ENCODE data around the gene TPSAB1. TPM values are rescaled to one million over a fixed set of nuclear protein-coding genes. Genes with fewer than 3 reads are reported as not detected.

TPSAB1 gene
- total RNA-seq, 1 donor from 2014 or later = not detected

DNA sequence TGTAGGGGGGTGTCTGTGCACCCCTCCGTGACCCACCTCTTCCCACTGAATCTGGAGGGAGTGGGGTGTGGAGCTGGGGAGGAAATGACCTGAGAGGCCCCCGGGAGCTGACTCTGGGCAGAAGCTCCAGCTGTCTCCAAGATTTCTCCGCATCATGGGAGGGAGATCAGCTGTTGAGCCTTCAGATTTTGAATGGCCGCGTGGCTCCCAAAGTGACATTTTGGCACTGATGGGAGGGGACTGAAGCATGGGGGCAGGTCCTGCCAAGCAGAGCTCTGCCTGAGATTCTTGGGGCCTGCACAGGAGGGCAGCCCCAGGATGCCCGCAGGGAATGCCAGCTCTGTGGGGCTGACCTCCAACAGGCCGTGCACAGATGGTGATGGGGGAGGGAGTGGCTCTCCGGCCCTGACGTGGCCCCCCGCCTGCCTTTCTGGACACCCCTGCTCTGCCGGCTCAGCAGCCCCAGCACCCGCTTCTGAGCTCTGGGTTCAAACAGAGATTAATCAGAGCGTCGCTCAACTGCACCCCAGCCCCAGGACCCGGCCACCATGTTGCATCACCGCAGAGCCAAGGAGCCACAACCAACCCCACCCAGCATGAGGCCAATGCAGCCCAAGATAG is 43.6 kb downstream of the TPSAB1 start:
- no peak for DNase-seq (ENCODE audit: low read depth in 2 of 2)

DNA sequence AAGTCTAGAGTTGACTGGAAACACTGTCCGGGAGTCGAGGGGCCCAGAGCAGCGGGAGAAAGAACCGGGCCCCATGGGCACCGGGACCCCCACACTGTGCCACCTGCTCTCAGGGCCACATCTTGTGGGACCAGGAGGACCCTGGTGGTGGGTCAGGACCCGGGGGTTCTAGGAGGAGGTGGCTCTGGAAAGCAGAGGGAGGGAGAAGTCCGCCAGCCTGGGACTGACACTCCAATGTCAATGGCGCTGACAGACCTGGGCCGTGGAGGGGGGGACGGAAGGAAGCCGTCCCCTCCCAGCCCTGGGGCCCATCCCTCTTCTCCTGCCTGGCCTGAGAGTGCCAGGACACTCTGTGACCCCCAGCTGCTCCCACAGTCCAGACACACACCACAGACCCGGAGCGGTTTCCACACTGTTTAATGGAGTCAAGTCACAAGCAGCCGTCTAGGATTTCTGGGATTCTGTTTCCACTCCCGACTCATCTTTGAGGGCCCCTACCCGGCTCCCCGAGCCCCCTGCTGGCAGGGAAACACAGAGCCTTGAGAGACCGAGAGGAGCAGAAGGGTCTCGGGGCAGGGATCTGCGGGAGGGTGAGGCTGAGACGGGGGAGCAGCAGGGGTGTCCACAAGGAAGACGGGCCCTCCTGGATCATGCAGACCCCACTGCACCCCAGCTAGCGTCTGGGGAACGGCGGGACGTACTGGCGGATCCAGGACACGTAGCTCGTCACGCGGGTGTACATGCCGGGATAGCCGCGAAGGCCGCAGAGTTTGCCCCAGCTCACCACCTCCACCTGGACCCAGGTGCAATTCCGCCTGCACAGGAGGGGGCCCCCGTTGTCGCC is 45.4 kb downstream of the TPSAB1 start:
- no peak for DNase-seq (ENCODE audit: low read depth in 2 of 2)

DNA sequence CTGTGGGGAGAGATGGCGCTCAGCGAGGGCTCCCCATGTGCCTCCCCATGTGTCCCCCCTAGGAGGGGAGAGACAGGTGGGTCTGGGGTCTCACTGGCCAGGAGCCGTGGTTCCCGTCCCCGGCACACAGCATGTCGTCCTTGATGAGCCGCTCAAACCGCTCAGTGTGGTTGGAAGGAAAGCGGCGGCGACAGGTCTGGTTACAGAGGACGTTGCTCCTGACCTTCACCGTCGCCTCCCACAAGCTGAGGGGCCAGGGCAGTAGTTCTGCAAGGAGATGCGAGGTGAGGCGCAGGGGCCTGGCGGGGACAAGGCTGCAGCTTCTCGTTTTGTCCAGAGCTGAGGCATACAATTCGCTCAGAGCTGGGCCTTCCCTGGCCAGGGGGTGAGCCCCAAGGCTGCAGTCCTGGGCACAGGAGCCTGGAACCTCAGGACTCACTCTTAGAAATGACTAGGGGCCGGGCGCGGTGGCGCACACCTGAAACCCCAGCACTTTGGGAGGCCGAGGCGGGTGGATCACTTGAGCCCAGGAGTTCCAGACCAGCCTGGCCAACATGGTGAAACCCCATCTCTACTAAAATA is 46.1 kb downstream of the TPSAB1 start:
- DNase-seq (ENCODE audit: low read depth in 2 of 2) = no peak

DNA sequence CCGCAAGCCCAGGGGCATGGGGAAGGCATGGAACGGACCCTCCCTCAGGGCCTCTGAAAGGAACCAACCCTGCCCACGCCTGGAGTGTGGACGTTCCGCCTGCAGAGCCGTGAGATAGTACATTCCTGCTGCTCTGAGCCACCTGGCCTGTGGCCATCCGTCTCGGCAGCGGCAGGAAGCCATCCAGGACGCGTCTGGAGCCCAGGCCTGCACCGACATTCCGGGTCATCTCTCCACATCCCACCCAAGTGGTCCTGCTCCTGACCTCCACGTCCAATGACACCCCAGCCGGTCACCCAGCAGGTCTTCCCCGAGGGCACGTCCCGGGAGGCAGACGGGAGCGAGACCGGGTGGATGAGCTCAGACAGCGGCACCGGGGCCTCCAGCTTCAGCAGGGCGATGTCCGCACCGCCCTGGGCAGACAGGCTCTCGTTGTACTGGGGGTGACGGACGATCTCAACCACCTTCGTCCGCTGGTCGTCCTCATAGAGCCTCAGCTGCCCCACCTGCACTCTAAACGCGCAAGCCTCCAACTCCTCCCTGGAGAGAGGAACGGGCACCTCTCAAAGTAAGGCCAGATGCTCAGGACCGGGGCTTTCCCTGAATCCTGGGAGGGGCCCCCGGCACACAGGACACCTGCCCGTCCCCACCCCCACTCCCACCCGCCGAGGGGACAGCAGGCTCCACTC is 47.6 kb downstream of the TPSAB1 start:
- DNase-seq (ENCODE audit: low read depth in 2 of 2) = peak in 1 of 2 donors; percentile 74

DNA sequence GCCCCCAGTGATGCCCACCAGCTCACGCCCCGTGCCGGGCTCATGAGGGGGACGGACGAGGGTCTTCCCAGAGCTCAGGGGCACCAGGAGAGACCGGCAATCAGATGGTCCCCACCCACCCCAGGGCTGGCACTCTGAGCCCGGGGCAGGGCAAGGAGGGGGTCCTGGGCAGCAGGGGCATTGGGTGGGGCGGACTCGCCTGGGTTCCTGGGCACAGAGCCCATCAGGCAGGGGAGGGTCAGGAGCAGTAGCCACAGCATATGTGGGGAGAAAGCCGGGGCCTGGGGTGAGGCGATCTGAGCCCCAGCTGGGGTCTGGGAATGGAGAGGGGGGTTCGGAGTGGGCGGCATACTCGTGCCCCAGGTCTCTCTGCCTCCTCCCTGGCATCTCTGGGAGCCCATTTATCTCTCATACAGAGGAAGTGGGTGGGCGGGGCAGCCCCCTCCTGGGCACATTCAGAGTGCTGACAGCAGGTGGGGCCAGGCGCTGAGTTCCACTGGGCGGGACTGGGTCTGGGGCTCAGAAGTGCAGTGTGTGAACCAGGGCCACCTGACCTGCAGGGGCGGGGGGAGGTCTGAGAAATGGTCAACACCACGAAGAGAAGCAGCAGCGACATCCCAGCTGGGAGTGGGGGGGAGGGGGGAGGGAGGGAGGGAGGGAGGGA is 48.4 kb downstream of the TPSAB1 start:
- DNase-seq (ENCODE audit: low read depth in 2 of 2) = no peak

DNA sequence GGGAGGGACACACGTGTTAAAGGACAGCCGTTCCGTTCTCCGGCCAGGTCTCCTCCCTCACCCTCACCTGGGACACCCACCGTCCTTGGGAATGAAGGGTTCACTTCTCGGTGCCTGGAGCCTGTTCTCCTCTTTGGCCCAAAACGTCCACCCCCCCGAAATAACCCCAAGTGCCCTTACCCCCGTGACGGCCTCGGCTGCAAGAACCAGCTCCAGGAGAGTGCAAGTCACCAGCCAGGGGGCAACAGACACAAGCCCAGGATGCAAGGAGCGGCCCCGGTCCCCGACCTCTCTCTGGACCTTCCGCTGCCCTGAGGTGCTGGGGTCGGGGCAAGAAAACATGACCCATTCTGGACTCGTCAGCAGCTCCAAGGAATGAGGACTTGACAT is 49.0 kb downstream of the TPSAB1 start:
- DNase-seq (ENCODE audit: low read depth in 2 of 2) = no peak

DNA sequence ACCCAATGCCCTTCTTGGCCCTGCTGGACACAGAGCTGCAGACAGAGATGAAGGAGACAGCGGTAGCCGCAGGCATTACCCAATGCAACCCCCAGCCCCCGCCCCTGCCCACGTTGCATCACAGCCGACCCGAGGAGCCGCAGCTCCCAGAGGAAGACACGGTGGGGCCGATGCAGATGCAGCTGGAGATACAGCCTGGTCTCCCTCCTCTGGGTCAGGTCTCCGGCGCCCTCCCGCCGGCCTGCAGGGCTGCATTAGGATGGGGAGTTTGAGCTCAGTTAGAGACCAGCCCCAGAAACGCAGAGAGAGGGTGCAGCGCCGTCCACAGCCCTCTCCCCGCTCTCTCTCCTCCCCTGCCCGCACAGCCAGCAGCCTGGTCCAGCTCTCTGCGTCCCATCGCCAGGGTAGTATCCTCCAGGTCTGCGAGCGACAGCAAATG is 49.6 kb downstream of the TPSAB1 start:
- no peak for DNase-seq (ENCODE audit: low read depth in 2 of 2)

DNA sequence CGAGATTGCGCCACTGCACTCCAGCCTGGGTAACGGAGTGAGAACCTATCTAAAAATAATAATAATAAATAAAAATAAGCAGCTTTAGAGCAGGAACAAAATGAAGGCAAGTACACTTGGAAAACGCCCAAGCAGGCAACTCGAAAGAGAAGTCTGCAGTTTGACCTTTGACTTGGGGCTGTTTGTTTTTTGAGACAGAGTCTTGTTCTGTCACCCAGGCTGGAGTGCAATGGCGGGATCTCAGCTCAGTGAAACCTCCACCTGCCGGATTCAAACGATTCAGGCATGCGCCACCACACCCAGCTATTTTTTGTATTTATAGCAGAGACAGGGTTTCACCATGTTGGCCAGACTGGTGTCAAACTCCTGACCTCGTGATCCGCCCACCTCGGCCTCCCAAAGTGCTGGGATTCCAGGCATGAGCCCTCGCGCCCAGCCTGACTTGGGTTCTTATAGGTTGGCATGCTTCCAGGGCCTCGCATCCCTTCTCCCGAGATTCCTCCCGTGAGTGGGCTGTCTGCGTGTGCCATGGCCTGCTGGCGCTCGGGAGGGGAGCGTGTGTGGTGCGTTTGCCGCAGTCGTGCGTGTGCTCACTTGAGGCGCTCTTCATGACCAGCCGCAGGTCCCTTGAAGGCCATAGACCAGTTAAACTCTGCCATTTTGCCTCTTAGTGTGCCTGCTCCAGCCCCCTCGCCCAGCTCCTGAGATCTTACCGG is 50.5 kb downstream of the TPSAB1 start:
- peak in 1 of 2 donors; percentile 30 for DNase-seq (ENCODE audit: low read depth in 2 of 2)

DNA sequence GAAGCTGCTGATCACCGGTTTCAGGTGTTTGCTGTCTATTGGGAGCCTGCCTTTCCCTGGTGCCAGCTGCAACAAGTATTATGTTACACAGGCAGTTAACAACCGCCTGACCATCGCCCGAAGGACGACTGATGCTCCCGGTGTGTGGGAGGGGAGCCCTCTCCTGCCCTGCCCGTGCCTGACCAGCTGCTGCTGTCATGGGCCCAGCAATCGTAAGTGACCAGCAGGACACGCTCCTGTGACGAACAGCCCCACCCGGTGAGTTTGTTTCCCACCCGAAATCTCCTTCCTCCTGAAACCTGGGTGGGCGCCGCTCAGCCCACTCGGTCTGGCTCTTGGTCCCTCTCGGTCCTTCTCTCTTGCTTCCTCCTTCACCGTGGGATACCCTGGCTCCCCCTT is 51.1 kb downstream of the TPSAB1 start:
- no peak for DNase-seq (ENCODE audit: low read depth in 2 of 2)

Other genes starting within 250 kb of the TPSAB1 start
- gene SSTR5, start 168.0 kb upstream of the TPSAB1 start, total RNA-seq = 0.20 and 0.22 TPM in 2 replicates
- gene C1QTNF8, start 144.5 kb upstream of the TPSAB1 start, total RNA-seq = not detected in 2 replicates
- gene CACNA1H, start 87.6 kb upstream of the TPSAB1 start, total RNA-seq = under 0.01 TPM in 2 replicates
- gene TPSG1, start 15.4 kb upstream of the TPSAB1 start, total RNA-seq = not detected in 2 replicates
- gene TPSB2, start 10.5 kb upstream of the TPSAB1 start, total RNA-seq = not detected in 2 replicates
- gene TPSD1, start 15.4 kb downstream of the TPSAB1 start, total RNA-seq = not detected in 2 replicates
- 29.6 and 35.3 TPM in 2 replicates for gene UBE2I, start 68.9 kb downstream of the TPSAB1 start, total RNA-seq
- gene BAIAP3, start 92.9 kb downstream of the TPSAB1 start, total RNA-seq = 1.2 and 1.3 TPM in 2 replicates
- gene TSR3, start 111.2 kb downstream of the TPSAB1 start, total RNA-seq = 47.7 and 67.3 TPM in 2 replicates
- 19.2 and 31.7 TPM in 2 replicates for gene GNPTG, start 111.2 kb downstream of the TPSAB1 start, total RNA-seq
- gene UNKL, start 174.0 kb downstream of the TPSAB1 start, total RNA-seq = 3.9 and 5.6 TPM in 2 replicates
- 12.9 and 18.5 TPM in 2 replicates for gene UQCC4, start 180.0 kb downstream of the TPSAB1 start, total RNA-seq
- not detected in 2 replicates for gene PERCC1, start 190.4 kb downstream of the TPSAB1 start, total RNA-seq
- gene CCDC154, start 203.9 kb downstream of the TPSAB1 start, total RNA-seq = under 0.01 and 0.40 TPM in 2 replicates
- 62.5 and 69.8 TPM in 2 replicates for gene CLCN7, start 234.3 kb downstream of the TPSAB1 start, total RNA-seq
- gene PTX4, start 248.2 kb downstream of the TPSAB1 start, total RNA-seq = under 0.01 TPM in 1 of 2 replicates, not detected in the other